Duodenal mucosa (tissue), 2 donors: ENCODE results near the gene ENC1.

Source experiments
- H3K27ac ChIP-seq: one replicate; pipeline ENCODE4 v1.7.0; 2013; ENCODE audit warnings: low read depth, low read length
- H3K27me3 ChIP-seq, 2 donors: one replicate each; pipeline ENCODE4 v1.7.0; 2013; ENCODE audit warnings: low read length in 2 of 2, control low read depth in 1 of 2; ENCODE audit not compliant: insufficient read depth in 2 of 2, control insufficient read depth in 1 of 2
- H3K36me3 ChIP-seq, 2 donors: one replicate each; pipeline ENCODE4 v1.7.0; 2013; ENCODE audit warnings: low read length in 2 of 2, control low read depth in 1 of 2; ENCODE audit not compliant: insufficient read depth in 2 of 2, control insufficient read depth in 1 of 2
- H3K4me1 ChIP-seq, 2 donors: one replicate each; pipeline ENCODE4 v1.7.0; 2013; ENCODE audit warnings: low read length in 2 of 2, control low read depth in 1 of 2; ENCODE audit not compliant: insufficient read depth in 2 of 2, control insufficient read depth in 1 of 2
- H3K4me3 ChIP-seq, 2 donors: one replicate each; pipeline ENCODE4 v1.7.0; 2013; ENCODE audit warnings: low read length in 2 of 2, low read depth in 1 of 2
- H3K9ac ChIP-seq, 2 donors: one replicate each; pipeline ENCODE4 v1.7.0; 2013; ENCODE audit warnings: low read length in 2 of 2, low read depth in 1 of 2
- H3K9me3 ChIP-seq, 2 donors: one replicate each; pipeline ENCODE4 v1.7.0; 2013; ENCODE audit warnings: low read length in 2 of 2, control low read depth in 1 of 2; ENCODE audit not compliant: control insufficient read depth in 1 of 2

Gene ENC1

DNA sequence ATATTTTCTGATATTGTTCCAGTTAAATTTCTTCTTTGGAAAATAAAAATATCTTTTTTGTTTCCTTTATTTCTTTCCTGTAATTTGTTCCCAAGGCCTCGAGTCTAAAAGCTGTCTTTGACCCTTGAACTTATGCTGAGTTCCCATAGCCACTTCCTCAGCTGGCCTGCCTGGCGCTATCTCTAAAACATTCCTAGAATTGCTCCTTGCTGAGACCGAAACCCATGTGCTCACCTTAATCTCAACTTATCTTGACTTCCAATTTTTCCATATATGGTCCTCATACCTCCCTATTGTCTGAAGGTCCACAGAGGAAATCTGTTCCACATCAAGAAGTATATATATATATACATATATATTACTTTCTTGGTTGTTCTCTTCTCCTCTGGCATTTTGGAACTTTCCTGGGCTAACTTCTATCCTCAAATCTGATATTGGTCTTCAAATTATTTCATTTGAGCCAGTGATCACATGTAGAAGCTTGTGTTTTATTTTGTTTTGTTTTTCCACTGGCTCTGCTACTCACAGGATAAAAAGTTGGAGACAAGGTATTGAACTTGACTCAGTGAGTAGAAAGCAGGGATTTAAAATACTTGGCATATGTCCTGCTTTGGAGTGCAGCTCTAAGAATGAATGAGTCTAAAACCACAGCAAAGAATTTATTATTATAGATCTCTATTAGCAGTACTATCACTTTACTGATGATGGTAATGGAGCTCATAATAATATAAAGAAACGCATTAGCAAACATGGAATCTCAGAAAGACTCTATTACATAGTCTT lies 45.2 kb downstream of the ENC1 start:
- no peak overlapping the region for H3K27ac ChIP-seq
- H3K9me3 ChIP-seq: no peaks in the 10 kb centered on the region
- H3K27me3 ChIP-seq: no peaks in the 10 kb centered on the region
- peaks cover 5 to 18% of the 10 kb centered on the region in 2 donors for H3K4me1 ChIP-seq
- no peak overlapping the region for H3K4me3 ChIP-seq
- no peaks in the 10 kb centered on the region for H3K36me3 ChIP-seq
- H3K9ac ChIP-seq: no peak overlapping the region

GRCh38 chr5:74594137-74595040 lies 46.1 kb downstream of the ENC1 start:
- no peaks in the 10 kb centered on the region for H3K9me3 ChIP-seq
- no peak overlapping the region for H3K9ac ChIP-seq
- no peaks in the 10 kb centered on the region for H3K36me3 ChIP-seq
- H3K4me1 ChIP-seq: peaks cover 2 to 20% of the 10 kb centered on the region in 2 donors
- H3K27me3 ChIP-seq: no peaks in the 10 kb centered on the region
- H3K4me3 ChIP-seq: no peak overlapping the region
- H3K27ac ChIP-seq: no peak overlapping the region

DNA sequence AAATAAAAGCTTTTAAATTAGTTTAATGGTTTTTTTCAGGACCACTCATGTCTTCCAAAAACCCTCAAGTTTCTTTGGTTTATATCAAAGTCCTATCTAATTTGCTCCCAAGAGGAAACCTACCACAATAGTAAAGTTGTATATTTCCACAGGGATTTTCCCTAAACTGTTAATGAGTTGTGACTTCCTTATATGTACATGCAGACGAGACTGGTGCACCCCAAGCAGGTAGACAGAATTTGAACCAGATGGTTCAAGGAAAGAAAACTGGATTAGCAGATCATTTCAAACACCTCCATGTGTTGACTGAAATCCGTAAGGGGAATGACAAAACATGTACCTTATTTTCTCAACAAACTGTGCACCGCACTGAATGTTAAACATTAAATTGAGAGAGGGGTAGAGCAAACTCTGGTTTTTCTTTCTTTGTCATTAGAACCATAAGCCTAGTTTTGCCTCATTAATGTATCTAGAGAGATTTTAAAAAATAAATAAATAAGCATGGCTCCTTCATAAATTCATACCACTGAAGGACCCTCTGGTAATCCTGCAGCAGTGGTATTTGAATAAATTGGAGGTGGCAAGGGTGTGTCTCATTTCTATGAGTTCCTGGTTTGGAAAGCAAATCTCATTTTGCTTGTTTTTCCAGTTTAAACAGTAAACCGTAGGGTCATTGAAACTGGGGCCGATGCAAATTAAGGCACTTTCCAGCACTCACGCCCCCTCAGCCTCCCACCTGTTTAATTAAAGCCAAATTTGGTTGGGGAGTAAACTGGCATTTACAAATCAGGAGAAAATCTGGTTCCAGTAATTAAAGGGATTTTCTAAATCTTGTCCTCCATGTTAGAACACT lies 51.1 kb downstream of the ENC1 start:
- Histone ChIP-seq H3K27me3 (no peaks in the 10 kb centered on the region), H3K27ac (no peak overlapping the region), H3K9me3 (no peaks in the 10 kb centered on the region), H3K4me3 (no peak overlapping the region), H3K9ac (no peak overlapping the region), H3K4me1 (peaks cover 0 to 25% of the 10 kb centered on the region in 2 donors), H3K36me3 (no peaks in the 10 kb centered on the region)

DNA sequence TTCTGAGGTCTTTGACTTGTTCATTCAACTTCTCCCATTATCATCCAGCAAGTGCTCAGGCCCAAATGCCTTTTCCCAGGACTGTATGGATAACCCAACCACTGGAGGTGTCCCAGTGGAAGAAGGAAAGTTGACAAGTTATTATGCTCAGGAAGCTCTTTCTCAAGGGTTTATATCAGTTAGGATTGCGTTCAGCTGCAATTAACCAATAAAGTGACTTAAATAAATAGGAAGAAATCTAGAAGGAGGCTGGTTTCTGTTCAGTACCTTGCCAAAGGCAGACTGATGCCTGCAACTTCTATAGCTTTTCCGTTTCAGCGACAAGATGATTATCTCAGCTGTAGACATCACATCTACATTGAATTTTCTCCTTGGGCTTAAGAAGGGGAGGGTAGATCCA lies 52.1 kb downstream of the ENC1 start:
- H3K36me3 ChIP-seq: no peaks in the 10 kb centered on the region
- no peak overlapping the region for H3K9ac ChIP-seq
- H3K4me1 ChIP-seq: peaks cover 0 to 25% of the 10 kb centered on the region in 2 donors
- H3K27ac ChIP-seq: no peak overlapping the region
- no peaks in the 10 kb centered on the region for H3K9me3 ChIP-seq
- H3K4me3 ChIP-seq: no peak overlapping the region
- H3K27me3 ChIP-seq: no peaks in the 10 kb centered on the region

- peaks cover 0 to 25% of the 10 kb centered on the region in 2 donors for H3K4me1 ChIP-seq
- no peak overlapping the region for H3K9ac ChIP-seq
- no peak overlapping the region for H3K27ac ChIP-seq
- no peaks in the 10 kb centered on the region for H3K9me3 ChIP-seq
- H3K4me3 ChIP-seq: no peak overlapping the region
- H3K27me3 ChIP-seq: no peaks in the 10 kb centered on the region
- no peaks in the 10 kb centered on the region for H3K36me3 ChIP-seq
These were observed 52.6 kb downstream of the ENC1 start for GRCh38 chr5:74587890-74588289.

GRCh38 chr5:74587300-74587699 lies 53.2 kb downstream of the ENC1 start:
- Histone ChIP-seq H3K9ac (no peak overlapping the region), H3K27me3 (no peaks in the 10 kb centered on the region), H3K36me3 (no peaks in the 10 kb centered on the region), H3K9me3 (no peaks in the 10 kb centered on the region), H3K4me3 (no peak overlapping the region), H3K27ac (no peak overlapping the region), H3K4me1 (peaks cover 0 to 25% of the 10 kb centered on the region in 2 donors)

- Histone ChIP-seq H3K9me3 (no peaks in the 10 kb centered on the region), H3K27ac (no peak overlapping the region), H3K9ac (no peak overlapping the region), H3K4me1 (peaks cover 0 to 26% of the 10 kb centered on the region in 2 donors), H3K27me3 (no peaks in the 10 kb centered on the region), H3K36me3 (no peaks in the 10 kb centered on the region), H3K4me3 (no peak overlapping the region)
These were observed 53.7 kb downstream of the ENC1 start for GRCh38 chr5:74586856-74587255.

GRCh38 chr5:74582853-74583252 lies 57.7 kb downstream of the ENC1 start:
- Histone ChIP-seq H3K27me3 (no peaks in the 10 kb centered on the region), H3K27ac (no peak overlapping the region), H3K9me3 (no peaks in the 10 kb centered on the region), H3K4me3 (no peak overlapping the region), H3K36me3 (no peaks in the 10 kb centered on the region), H3K9ac (no peak overlapping the region), H3K4me1 (peaks cover 15 to 22% of the 10 kb centered on the region in 2 donors)

DNA sequence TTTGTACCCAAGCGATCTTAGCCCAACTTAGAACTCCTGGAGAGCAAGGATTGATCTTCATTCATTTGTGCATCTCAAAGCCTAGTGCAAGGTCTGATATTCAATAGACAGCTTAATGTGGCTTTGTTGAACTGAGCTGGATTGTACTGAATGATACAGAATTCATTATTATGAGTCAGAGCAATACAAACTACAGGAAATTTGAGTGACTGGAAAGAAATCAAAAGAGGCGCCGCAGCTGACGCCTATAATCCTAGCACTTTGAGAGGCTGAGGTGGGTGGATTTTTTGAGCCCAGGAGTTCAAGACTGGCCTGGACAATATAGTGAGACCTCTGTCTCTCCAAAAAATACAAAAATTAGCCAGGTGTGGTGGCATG lies 58.6 kb downstream of the ENC1 start:
- Histone ChIP-seq H3K4me1 (peaks cover 23 to 29% of the 10 kb centered on the region in 2 donors), H3K9ac (no peak overlapping the region), H3K9me3 (no peaks in the 10 kb centered on the region), H3K36me3 (no peaks in the 10 kb centered on the region), H3K27ac (no peak overlapping the region), H3K4me3 (no peak overlapping the region), H3K27me3 (no peaks in the 10 kb centered on the region)
